Stimulated activated CD8-positive, alpha-beta memory T cell treated with anti-CD3 and anti-CD28 coated beads, Interleukin-7, amount 100 ng/mL, for 1 hour (primary cell): Measurements from ENCODE around the gene OR4D9.

Experiments
- DNase-seq, 2 donors: peaks; one replicate each; pipeline ENCODE4 v3.0.0-alpha.2; 2020; ENCODE audit warnings: low read depth in 2 of 2

The OR4D9 gene

DNA sequence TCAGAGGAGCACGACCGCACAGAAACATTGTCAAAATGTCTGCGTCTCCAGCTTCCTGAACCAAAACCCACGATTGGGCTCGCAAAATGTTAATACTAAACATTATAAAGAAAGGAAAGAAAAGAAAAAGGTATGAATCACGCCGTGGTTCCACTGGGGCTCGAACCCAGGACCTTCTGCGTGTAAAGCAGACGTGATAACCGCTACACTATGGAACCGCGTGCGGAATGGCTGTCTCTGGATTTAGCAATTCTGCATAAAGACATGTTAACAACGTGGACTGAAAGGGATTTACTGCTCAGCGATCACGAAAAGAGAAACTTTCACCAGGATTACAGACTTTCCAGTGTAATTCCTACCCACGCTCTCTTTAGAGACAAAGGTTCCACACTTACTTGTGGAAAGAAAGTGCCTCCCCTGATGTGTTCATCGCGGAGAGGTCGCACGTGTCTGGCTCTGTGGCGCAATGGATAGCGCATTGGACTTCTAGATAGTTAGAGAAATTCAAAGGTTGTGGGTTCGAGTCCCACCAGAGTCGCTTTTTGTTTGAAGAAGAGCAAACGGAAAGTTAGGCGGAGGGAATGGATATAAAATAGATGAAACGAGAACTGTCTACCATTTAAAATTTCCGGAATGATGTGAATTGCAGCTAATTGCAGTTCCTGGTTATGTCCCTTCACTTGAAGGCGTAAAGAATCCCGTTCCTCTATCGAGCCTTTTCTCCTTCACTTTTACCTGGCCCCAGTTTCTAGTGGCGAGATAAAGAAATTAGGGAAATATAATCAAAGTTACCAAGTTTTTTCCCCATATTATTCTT, 39.7 kb downstream of the OR4D9 start:
- peak; percentile 46 to 62 for DNase-seq

GRCh38 chr11:59551659-59552521, 40.6 kb downstream of the OR4D9 start:
- DNase-seq, result no peak

DNA sequence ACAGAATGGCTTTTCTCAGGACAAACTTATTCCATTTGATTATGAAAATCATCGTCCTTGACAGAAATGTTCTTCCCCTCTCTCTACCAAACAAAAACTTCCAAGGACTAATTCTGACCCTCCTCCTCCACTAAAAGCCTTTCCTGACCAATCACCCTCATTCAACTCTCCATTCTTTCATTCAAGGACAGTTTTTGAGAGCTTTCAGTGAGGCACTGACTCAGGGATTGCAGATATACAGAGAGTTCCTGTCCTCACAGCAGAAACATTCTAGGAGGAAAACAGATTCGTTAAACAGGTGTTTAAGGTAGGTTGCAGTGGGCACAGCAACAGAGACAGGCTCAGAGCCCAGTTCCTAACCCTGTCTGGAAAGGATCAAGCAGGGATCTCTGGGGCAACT, 41.5 kb downstream of the OR4D9 start:
- DNase-seq, result no peak

DNA sequence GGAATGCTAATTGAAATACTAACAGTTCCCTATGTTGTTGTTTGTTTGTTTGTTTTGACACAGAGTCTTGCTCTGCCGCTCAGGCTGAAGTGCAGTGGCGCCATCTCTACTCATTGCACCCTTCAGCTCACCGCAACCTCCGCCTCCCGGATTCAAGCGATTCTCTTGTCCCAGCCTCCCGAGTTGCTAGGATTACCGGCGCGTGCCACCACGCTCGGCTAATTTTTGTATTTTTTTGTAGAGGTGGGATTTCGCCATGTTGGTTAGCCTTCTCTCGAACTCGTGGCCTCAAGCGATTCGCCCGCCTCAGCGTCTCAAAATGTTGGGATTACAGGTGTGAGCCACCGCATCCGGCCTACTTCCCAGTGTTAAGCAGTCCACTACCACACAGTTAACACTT, 42.0 kb downstream of the OR4D9 start:
- DNase-seq, result no peak

- DNase-seq, result no peak
Measured at GRCh38 chr11:59555601-59556114, 44.3 kb downstream of the OR4D9 start.

- no peak for DNase-seq
Measured at GRCh38 chr11:59556115-59556916, 45.0 kb downstream of the OR4D9 start.

- DNase-seq, result no peak
Measured at GRCh38 chr11:59556917-59557348, 45.6 kb downstream of the OR4D9 start.

DNA sequence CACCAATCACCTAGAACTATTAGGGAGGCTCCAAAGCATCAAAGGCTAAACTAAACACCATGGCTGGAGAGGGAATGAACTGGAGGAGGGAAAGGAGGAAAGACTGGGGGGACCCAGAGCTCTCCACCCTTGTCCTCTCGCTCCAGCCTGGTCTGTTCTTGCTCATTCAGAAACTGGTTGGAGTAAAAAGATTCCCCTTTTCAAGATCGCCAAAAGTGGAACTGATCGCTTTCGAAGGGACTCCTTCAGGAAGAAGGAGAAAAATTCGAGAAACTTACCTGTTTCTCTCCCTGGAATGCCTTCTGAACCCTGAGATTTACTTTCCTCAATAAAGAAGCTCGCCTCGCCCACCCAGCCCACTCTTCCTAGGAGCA, 46.9 kb downstream of the OR4D9 start:
- no peak for DNase-seq

- DNase-seq, result no peak
Measured at GRCh38 chr11:59559886-59560285, 48.5 kb downstream of the OR4D9 start.

GRCh38 chr11:59560290-59560701, 49.0 kb downstream of the OR4D9 start:
- peak; percentile 39 to 57 for DNase-seq

- peak; percentile 57 to 65 for DNase-seq
Measured at GRCh38 chr11:59560702-59561473, 49.5 kb downstream of the OR4D9 start.

DNA sequence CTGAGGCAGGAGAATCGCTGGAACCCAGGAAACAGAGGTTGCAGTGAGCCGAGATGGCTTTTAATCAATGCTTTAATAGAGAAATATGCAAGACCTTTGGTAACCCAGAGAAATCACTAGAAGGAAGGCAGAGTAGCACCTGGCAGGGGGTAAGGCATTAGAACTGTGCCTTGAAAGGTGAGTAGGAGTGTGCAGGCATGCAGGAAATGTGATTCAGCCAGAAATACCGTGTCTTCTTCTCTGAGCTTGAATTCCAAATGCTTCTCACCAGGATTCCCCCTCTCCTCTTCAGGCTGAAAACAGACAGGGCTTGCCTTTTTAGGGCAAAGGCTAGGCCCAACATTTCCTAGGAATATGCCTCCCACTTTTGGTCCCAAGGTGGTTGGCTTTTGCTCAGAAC, 51.0 kb downstream of the OR4D9 start:
- no peak for DNase-seq
